ENCODE data around the gene CD79B.
A peak's percentile ranks its signal among the peaks of the same experiment; 100 is the strongest.

Gene CD79B

DNA sequence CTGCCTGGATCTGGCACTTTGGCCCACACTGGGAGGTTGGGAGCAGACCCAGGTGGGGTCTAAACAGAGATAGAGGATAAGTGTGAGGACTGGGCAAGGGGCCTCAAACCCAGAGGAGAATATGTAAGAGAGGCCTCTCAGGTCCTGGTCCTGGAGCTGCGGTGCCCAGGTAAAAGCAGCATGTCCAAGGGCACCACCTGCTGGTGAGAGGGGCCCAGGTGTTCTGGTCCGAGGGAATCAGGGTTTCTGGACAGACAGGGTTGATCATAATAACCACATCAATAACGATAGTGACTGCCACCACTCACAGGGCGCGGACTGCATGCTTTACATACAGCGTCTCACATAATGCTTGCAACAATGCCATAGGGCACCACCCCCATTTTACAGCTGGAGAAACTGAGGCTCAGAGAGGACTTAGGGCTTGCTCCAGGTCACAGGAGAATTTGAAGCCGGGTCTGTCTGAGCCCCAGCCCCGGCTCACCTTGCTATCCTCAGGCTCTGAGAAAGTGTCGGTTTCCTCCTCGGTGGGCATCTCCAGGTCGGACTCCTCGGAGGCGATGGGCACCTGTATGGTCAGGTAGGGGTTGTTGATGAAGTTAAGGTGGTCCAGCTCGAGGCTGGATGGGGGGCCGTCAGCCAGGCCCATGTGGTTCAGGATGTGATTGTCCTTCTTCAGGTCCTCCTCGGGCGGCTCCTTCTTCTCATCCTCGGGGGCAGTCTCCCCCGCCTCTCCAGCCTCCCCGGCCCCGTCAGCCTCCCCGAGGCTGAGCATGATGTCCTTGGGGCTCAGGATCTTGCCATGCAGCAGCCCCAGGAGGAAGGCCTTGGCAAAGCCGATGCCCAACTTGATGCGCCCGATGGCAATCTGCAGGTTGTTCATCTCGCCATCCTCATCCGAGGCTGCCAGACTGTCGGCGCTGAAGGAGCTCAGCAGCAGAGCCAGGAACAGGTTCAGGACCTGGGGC is 19.1 kb upstream of the CD79B start:
- no peak overlapping the region for H2AFZ ChIP-seq (ENCODE audit: low read depth)
- no peak overlapping the region for H3K4me2 ChIP-seq
- no peaks in the 10 kb centered on the region for H3K4me1 ChIP-seq (ENCODE audit: low read depth, poor library complexity, severe bottlenecking)
- peak; percentile 61 for TF ChIP-seq CTCF (conservative IDR thresholded peaks at IDR 0.05; ENCODE audit: low read depth, low read length)
- no peak overlapping the region for H3K9ac ChIP-seq
- H3K36me3 ChIP-seq (ENCODE audit: insufficient read depth) = no peaks in the 10 kb centered on the region
- no peak overlapping the region for H3K4me3 ChIP-seq (IDR thresholded peaks at IDR 0.05; ENCODE audit: insufficient read depth, low read depth, low read length)
- H3K27me3 ChIP-seq (ENCODE audit: insufficient read depth, low read depth) = peaks cover 6% of the 10 kb centered on the region; the same call in 1 of the 2 replicates
- H4K20me1 ChIP-seq (ENCODE audit: insufficient read depth) = no peaks in the 10 kb centered on the region
- H3K27ac ChIP-seq = no peak overlapping the region
- no peaks in the 10 kb centered on the region for H3K79me2 ChIP-seq (ENCODE audit: insufficient read depth, low read depth)

DNA sequence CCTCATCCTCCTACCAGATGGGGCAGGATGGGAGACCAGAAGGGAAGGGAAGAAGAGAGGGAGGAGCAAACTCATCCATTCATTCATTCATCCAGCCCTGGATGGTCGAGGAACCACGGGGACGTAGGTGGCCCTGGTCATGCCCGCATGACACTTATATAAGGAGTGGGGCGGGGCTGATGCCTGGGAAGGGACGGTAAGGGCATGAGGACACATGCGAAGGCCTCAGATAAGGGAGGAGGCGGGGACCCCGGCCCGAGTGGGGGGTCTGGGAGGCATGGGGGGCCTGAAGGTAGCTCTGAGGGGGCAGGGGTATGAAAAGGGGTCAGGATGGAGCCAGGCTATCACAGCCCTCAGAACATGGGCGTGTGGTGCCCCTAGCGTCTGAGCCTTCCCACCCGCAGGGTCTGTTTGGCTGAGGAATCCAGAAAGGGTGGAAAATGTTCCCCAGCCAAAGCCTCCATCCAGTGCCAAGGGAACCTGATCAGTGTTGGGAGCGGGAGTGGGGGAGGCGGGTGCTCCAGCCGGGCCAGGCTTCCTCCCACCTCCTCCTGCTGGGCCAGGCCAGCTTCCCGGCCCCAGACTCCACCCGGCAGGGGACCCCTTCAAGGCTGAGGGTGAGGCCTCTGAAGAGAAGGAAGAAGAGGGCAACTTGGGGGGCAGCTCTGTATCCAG is 17.6 kb upstream of the CD79B start:
- TF ChIP-seq CTCF (conservative IDR thresholded peaks at IDR 0.05; ENCODE audit: low read depth, low read length) = no peak
- Histone ChIP-seq H3K27me3 (ENCODE audit: insufficient read depth, low read depth) (peaks cover 10% of the 10 kb centered on the region; the same call in 1 of the 2 replicates), H3K36me3 (ENCODE audit: insufficient read depth) (no peaks in the 10 kb centered on the region), H4K20me1 (ENCODE audit: insufficient read depth) (no peaks in the 10 kb centered on the region), H3K4me3 (IDR thresholded peaks at IDR 0.05; ENCODE audit: insufficient read depth, low read depth, low read length) (no peak overlapping the region), H2AFZ (ENCODE audit: low read depth) (no peak overlapping the region), H3K4me1 (ENCODE audit: low read depth, poor library complexity, severe bottlenecking) (no peaks in the 10 kb centered on the region), H3K9ac (no peak overlapping the region), H3K4me2 (no peak overlapping the region), H3K27ac (no peak overlapping the region), H3K79me2 (ENCODE audit: insufficient read depth, low read depth) (no peaks in the 10 kb centered on the region)

GRCh38 chr17:63948521-63948920 is 16.4 kb upstream of the CD79B start:
- H4K20me1 ChIP-seq (ENCODE audit: insufficient read depth) = no peaks in the 10 kb centered on the region
- no peak overlapping the region for H3K27ac ChIP-seq
- no peak overlapping the region for H3K4me2 ChIP-seq
- TF ChIP-seq CTCF (conservative IDR thresholded peaks at IDR 0.05; ENCODE audit: low read depth, low read length) = no peak
- no peaks in the 10 kb centered on the region for H3K36me3 ChIP-seq (ENCODE audit: insufficient read depth)
- H3K4me3 ChIP-seq (IDR thresholded peaks at IDR 0.05; ENCODE audit: insufficient read depth, low read depth, low read length) = no peak overlapping the region
- no peak overlapping the region for H2AFZ ChIP-seq (ENCODE audit: low read depth)
- no peaks in the 10 kb centered on the region for H3K79me2 ChIP-seq (ENCODE audit: insufficient read depth, low read depth)
- H3K27me3 ChIP-seq (ENCODE audit: insufficient read depth, low read depth) = peaks cover 10% of the 10 kb centered on the region; the same call in 1 of the 2 replicates
- H3K4me1 ChIP-seq (ENCODE audit: low read depth, poor library complexity, severe bottlenecking) = no peaks in the 10 kb centered on the region
- no peak overlapping the region for H3K9ac ChIP-seq

DNA sequence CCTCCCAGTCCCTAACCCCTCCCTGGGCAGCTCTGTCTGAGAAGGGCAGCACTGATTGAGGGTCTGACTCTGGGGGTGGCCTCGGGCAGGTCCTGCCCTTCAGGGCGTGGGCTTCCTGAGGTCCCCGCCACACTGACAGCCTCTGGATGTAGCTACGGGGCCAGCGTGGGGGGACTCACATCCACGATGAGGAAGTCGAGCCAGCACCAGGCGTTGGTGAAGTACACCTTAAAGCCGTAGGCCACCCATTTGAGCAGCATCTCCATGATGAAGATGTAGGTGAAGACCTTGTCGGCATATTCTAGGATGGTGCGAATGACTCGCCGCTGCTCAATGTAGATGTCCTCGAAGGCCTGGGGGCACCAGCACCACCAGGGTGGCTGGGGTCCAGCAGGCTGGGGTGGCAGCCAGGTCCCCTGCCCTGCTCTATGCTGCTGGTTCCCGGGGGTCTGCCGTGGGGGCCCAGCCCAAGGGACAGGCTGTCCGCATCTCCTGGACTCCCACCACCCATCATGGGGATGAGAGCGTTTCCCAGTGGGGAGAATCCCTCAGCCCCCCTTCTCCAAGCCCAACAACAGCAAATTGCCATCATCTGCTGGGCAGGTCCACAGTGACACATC is 15.7 kb upstream of the CD79B start:
- Histone ChIP-seq H3K27ac (no peak overlapping the region), H3K9ac (no peak overlapping the region), H4K20me1 (ENCODE audit: insufficient read depth) (no peaks in the 10 kb centered on the region), H3K4me2 (no peak overlapping the region), H3K27me3 (ENCODE audit: insufficient read depth, low read depth) (peaks cover 10% of the 10 kb centered on the region; the same call in 1 of the 2 replicates), H3K4me1 (ENCODE audit: low read depth, poor library complexity, severe bottlenecking) (no peaks in the 10 kb centered on the region), H3K4me3 (IDR thresholded peaks at IDR 0.05; ENCODE audit: insufficient read depth, low read depth, low read length) (no peak overlapping the region), H3K36me3 (ENCODE audit: insufficient read depth) (no peaks in the 10 kb centered on the region), H2AFZ (ENCODE audit: low read depth) (no peak overlapping the region), H3K79me2 (ENCODE audit: insufficient read depth, low read depth) (no peaks in the 10 kb centered on the region)
- TF ChIP-seq CTCF (conservative IDR thresholded peaks at IDR 0.05; ENCODE audit: low read depth, low read length) = no peak

Data from KMS-11 (cell line).